HepG2 (cell line): ENCODE results near the gene LLGL2. TPM values are rescaled to one million over a fixed set of nuclear protein-coding genes. Genes with fewer than 3 reads are reported as not detected.

ENCODE experiments used
- ATF3 ChIP-seq: sonication (generic); formaldehyde crosslinking; IDR thresholded peaks from 2 replicates; pipeline ENCODE4 v1.4.0; 2020; ENCODE audit warnings: missing genetic modification reagents
- BCLAF1 ChIP-seq: fragments of 450-650 bp; IDR thresholded peaks from 2 replicates; pipeline ENCODE4 v1.6.1; 2017; ENCODE audit warnings: mild to moderate bottlenecking
- BORCS8-MEF2B ChIP-seq: sonication (generic); formaldehyde crosslinking; IDR thresholded peaks from 2 replicates; pipeline ENCODE4 v1.8.0; 2022; ENCODE audit warnings: mild to moderate bottlenecking, missing genetic modification reagents
- FOXA3 ChIP-seq: IDR thresholded peaks from 2 replicates; pipeline ENCODE4 v1.6.1; 2016; ENCODE audit warnings: missing genetic modification reagents, missing compliant biosample characterization
- MTA1 ChIP-seq: sonication (generic); formaldehyde crosslinking; IDR thresholded peaks from 2 replicates; pipeline ENCODE4 v1.4.0; 2020; ENCODE audit warnings: missing genetic modification reagents, mild to moderate bottlenecking, borderline replicate concordance
- NFE2 ChIP-seq: sonication (generic); formaldehyde crosslinking; IDR thresholded peaks from 2 replicates; pipeline ENCODE4 v1.4.0; 2020; ENCODE audit warnings: missing genetic modification reagents
- NFE2L1 ChIP-seq: sonication (generic); formaldehyde crosslinking; IDR thresholded peaks from 2 replicates; pipeline ENCODE4 v1.4.0; 2020; ENCODE audit warnings: missing genetic modification reagents, mild to moderate bottlenecking, borderline replicate concordance
- NFKBIZ ChIP-seq: IDR thresholded peaks from 2 replicates; pipeline ENCODE4 v1.6.1; 2018; ENCODE audit warnings: missing genetic modification reagents, missing compliant biosample characterization
- POLR2A ChIP-seq, 2 experiments: IDR thresholded peaks; 2 replicates each; pipeline ENCODE4 v1.6.1; 2011; ENCODE audit warnings: low read depth in 2 of 2, low read length in 2 of 2, mild to moderate bottlenecking in 1 of 2, moderate library complexity in 1 of 2; ENCODE audit not compliant: insufficient read depth in 1 of 2
- RXRB ChIP-seq: IDR thresholded peaks from 2 replicates; pipeline ENCODE4 v1.6.1; 2016; ENCODE audit warnings: borderline replicate concordance, missing genetic modification reagents, missing compliant biosample characterization
- SMC3 ChIP-seq: IDR thresholded peaks from 2 replicates; pipeline ENCODE4 v1.6.1; 2011; ENCODE audit warnings: low read length, improper control_type of control experiment
- TCF7L2 ChIP-seq: IDR thresholded peaks from 2 replicates; pipeline ENCODE4 v1.6.1; 2011; ENCODE audit warnings: mild to moderate bottlenecking, low read depth, low read length, moderate library complexity
- UBTF ChIP-seq: sonication (generic); formaldehyde crosslinking; IDR thresholded peaks from 2 replicates; pipeline ENCODE4 v1.4.0; 2020; ENCODE audit warnings: mild to moderate bottlenecking, missing genetic modification reagents
- ZNF17 ChIP-seq: sonication (generic); formaldehyde crosslinking; IDR thresholded peaks from 2 replicates; pipeline ENCODE4 v1.5.0; 2020; ENCODE audit warnings: mild to moderate bottlenecking, missing genetic modification reagents
- ZNF296 ChIP-seq: sonication (generic); formaldehyde crosslinking; conservative IDR thresholded peaks from 2 replicates; pipeline ENCODE4 v1.5.0; 2020; ENCODE audit warnings: mild to moderate bottlenecking, missing genetic modification reagents
- ZNF687 ChIP-seq: sonication (generic); formaldehyde crosslinking; IDR thresholded peaks from 2 replicates; pipeline ENCODE4 v1.5.1; 2020; ENCODE audit warnings: mild to moderate bottlenecking, missing genetic modification reagents, moderate library complexity
- ZNF746 ChIP-seq: sonication (generic); formaldehyde crosslinking; IDR thresholded peaks from 2 replicates; pipeline ENCODE4 v1.8.0; 2022; ENCODE audit warnings: mild to moderate bottlenecking, missing genetic modification reagents
- ZUFSP ChIP-seq: sonication (generic); formaldehyde crosslinking; IDR thresholded peaks from 2 replicates; pipeline ENCODE4 v1.9.0; 2021; ENCODE audit warnings: missing genetic modification reagents, mild to moderate bottlenecking, borderline replicate concordance
- polyA plus RNA-seq, 8 experiments: library from polyadenylated mRNA; depleted of rRNA in 3 of 8; stranded (reverse) in 7 of 8; unstranded in 1 of 8; fragments of >200 nt; fragmentation: Illumina TruSeq in 4 of 8; extraction: Trizol in 4 of 8; gene quantifications; 2 replicates each; pipeline versions ENCODE4 v1.2.1 to v1.2.3, GENCODE V29; 2011 to 2016; ENCODE audit warnings: low read depth in 4 of 8, missing spikeins in 1 of 8, mixed read lengths in 1 of 8; ENCODE audit not compliant: insufficient read depth in 1 of 8
- total RNA-seq, 5 experiments: library from RNA; depleted of rRNA; stranded (reverse); fragments of >200 nt; fragmentation: Illumina TruSeq; extraction: Trizol; gene quantifications; 2 replicates each; pipeline ENCODE4 v1.2.3, GENCODE V29; 2016; ENCODE audit warnings: low read depth in 1 of 5

LLGL2 gene
- total and polyA plus RNA-seq, 2 of the 13 experiments (the other 11 are each of a cell fraction or from before 2014, with no cell fraction given) = 83.0 to 86.7 TPM

- peak; percentile 48; the same call in 1 of the 2 replicates for TF ChIP-seq ZNF687
- no peak for TF ChIP-seq NFE2 (CRISPR knock-in tag)
- no peak for TF ChIP-seq BCLAF1
- no peak for TF ChIP-seq ZNF746 (CRISPR knock-in tag)
- 0 out of 2 replicates have a peak, but pooled peaks have one; percentile 32 for TF ChIP-seq ZNF296 (CRISPR knock-in tag)
- TF ChIP-seq BORCS8-MEF2B (CRISPR knock-in tag) = no peak
- TF ChIP-seq POLR2A (IDR thresholded peaks at IDR 0.05; ENCODE audit: insufficient read depth in 1 of 2, low read depth in 2 of 2, low read length in 2 of 2) = no peak
- TF ChIP-seq ZUFSP = no peak
- no peak for TF ChIP-seq ATF3
- TF ChIP-seq RXRB = no peak
- TF ChIP-seq NFKBIZ (CRISPR knock-in tag) = no peak
- TF ChIP-seq MTA1 (CRISPR knock-in tag) = 0 out of 2 replicates have a peak, but pooled peaks have one; percentile 30
- no peak for TF ChIP-seq ZNF17 (CRISPR knock-in tag)
- TF ChIP-seq TCF7L2 = no peak
- no peak for TF ChIP-seq NFE2L1 (CRISPR knock-in tag)
- no peak for TF ChIP-seq FOXA3 (CRISPR knock-in tag)
- no peak for TF ChIP-seq SMC3
- no peak for TF ChIP-seq UBTF (CRISPR knock-in tag)
These were observed 48.6 kb upstream of the LLGL2 start (continued) for GRCh38 chr17:75476752-75477489.
